ENCODE results near the gene EIPR1. TPM values are rescaled to one million over a fixed set of nuclear protein-coding genes. Genes with fewer than 3 reads are reported as not detected.

The EIPR1 gene
- total and polyA plus RNA-seq, 2 of the 4 experiments (the other 2 are of a cell fraction) = 46.5 to 67.4 TPM

DNA sequence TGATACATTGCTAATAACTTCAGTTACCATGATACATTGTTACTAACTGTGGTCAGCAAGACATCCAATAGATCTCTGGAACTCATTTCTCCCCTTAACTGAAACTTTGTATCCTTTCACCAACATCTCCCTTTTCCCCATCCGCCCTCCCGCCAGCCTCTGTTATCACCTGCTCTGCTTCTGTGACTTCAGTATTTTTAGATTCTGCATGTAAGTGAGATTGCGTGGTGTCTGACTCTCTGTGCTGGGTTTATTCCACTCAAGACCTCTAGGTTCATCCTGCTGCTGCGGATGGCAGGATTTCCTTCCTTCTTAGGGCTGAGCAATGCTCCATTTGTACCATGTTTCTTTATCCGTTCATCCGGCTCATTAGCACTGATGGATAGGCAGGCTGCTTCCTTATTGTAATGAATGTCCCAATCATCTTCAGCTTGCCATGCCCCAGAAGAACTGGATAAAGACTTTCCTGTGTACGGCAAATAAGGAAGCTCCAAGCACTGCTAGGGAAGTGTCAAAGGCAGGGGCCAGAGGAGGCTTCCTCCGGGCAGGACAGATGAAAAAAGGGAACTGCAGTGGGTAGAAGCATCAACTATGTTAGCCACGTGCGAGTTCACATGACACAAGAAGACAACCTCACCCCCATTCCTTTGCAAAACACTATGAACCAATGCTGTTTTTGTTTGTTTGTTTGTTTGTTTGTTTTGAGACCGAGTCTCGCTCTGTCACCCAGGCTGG, 113.4 kb downstream of the EIPR1 start:
- Histone ChIP-seq H3K4ac (ENCODE audit: low read depth, low read length) (no peak overlapping the region), H3K79me1 (ENCODE audit: low read depth in 1 of 2, low read length in 2 of 2) (peaks cover 3 to 6% of the 10 kb centered on the region in 2 experiments; a peak in 3 of 4 replicates), H3K4me3 (ENCODE audit: insufficient read depth, low read depth, low read length) (no peak overlapping the region), H3K4me2 (ENCODE audit: low read depth, low read length) (no peak overlapping the region), H2AK5ac (ENCODE audit: low read depth, low read length) (no peak overlapping the region), H3K14ac (replicated peaks; ENCODE audit: low read depth, low read length) (no peak overlapping the region), H3K23ac (ENCODE audit: low read depth, low read length) (no peak overlapping the region), H4K5ac (ENCODE audit: low read depth, low read length) (no peak overlapping the region), H2BK5ac (ENCODE audit: low read depth, low read length, poor library complexity, severe bottlenecking) (no peak overlapping the region), H2BK15ac (ENCODE audit: low read depth, low read length) (no peak overlapping the region), H3K18ac (ENCODE audit: low read depth, low read length) (no peak overlapping the region), H4K91ac (ENCODE audit: insufficient read depth, low read depth, low read length) (no peak overlapping the region), H3K36me3 (ENCODE audit: control insufficient read depth, insufficient read depth, low read length) (no peaks in the 10 kb centered on the region), H3K4me1 (ENCODE audit: control insufficient read depth, insufficient read depth, low read length) (no peaks in the 10 kb centered on the region), H2BK20ac (ENCODE audit: low read depth, low read length) (no peak overlapping the region), H2AFZ (replicated peaks; ENCODE audit: low read length, poor library complexity) (no peak overlapping the region), H4K20me1 (ENCODE audit: insufficient read depth, low read length) (no peaks in the 10 kb centered on the region; the same call in 1 of the 2 replicates), H4K8ac (ENCODE audit: low read depth in 2 of 2, low read length in 2 of 2) (no peak overlapping the region), H3K9me3 (ENCODE audit: control insufficient read depth, insufficient read depth, low read length) (no peaks in the 10 kb centered on the region), H2BK120ac (ENCODE audit: low read depth, low read length) (no peak overlapping the region), H2AK9ac (replicated peaks; ENCODE audit: low read depth, low read length, poor library complexity) (no peak overlapping the region), H3K9me1 (ENCODE audit: insufficient read depth, low read length) (peaks cover 6% of the 10 kb centered on the region; the same call in 1 of the 2 replicates), H3K9ac (ENCODE audit: low read depth, low read length) (no peak overlapping the region), H3K56ac (ENCODE audit: extremely low read depth, insufficient read depth, low read length) (no peak overlapping the region), H3K27me3 (ENCODE audit: control insufficient read depth, insufficient read depth, low read length) (no peaks in the 10 kb centered on the region), H3K27ac (ENCODE audit: insufficient read depth, low read length) (no peak overlapping the region)
- ATAC-seq (ENCODE audit: low read depth) = no peak
- dilution Hi-C loops (cut with HindIII; ENCODE audit: low sequenced_read_pairs, unreplicated experiment) (no loop called here), intact Hi-C loops (cut with micrococcal nuclease) (no loop called here), in situ Hi-C loops (cut with MboI; ENCODE audit: low sequenced_read_pairs) (no loop called here)
- no peak for DNase-seq
- CTCF ChIA-PET = no interaction called here
- WGBS, 2 experiments (ENCODE audit: extremely low coverage in 2 of 2, insufficient read length in 1 of 2) = 88% methylated on average over 3 of the region's 12 CpGs; no CpG with 5 or more reads in 1 of the 2 experiments
- TF ChIP-seq BHLHE40 (IDR thresholded peaks at IDR 0.05; ENCODE audit: low read depth, low read length) (no peak), MAZ (IDR thresholded peaks at IDR 0.05; ENCODE audit: borderline replicate concordance, low read depth, low read length) (no peak), MXI1 (IDR thresholded peaks at IDR 0.05; ENCODE audit: borderline replicate concordance, low read depth, low read length) (no peak), SMC3 (IDR thresholded peaks at IDR 0.05; ENCODE audit: low read depth, low read length) (no peak), POLR2A (IDR thresholded peaks at IDR 0.05; ENCODE audit: low read depth, low read length) (no peak), RCOR1 (IDR thresholded peaks at IDR 0.05; ENCODE audit: insufficient replicate concordance, low read length) (no peak), RFX5 (IDR thresholded peaks at IDR 0.05; ENCODE audit: low read depth, low read length) (no peak), CHD1 (IDR thresholded peaks at IDR 0.05; ENCODE audit: low read depth, low read length) (no peak)
- TF ChIP-seq, protein P1, sequence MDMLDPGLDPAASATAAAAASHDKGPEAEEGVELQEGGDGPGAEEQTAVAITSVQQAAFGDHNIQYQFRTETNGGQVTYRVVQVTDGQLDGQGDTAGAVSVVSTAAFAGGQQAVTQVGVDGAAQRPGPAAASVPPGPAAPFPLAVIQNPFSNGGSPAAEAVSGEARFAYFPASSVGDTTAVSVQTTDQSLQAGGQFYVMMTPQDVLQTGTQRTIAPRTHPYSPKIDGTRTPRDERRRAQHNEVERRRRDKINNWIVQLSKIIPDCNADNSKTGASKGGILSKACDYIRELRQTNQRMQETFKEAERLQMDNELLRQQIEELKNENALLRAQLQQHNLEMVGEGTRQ (IDR thresholded peaks at IDR 0.05; ENCODE audit: low read depth, low read length) = no peak
- TF ChIP-seq, protein P2, sequence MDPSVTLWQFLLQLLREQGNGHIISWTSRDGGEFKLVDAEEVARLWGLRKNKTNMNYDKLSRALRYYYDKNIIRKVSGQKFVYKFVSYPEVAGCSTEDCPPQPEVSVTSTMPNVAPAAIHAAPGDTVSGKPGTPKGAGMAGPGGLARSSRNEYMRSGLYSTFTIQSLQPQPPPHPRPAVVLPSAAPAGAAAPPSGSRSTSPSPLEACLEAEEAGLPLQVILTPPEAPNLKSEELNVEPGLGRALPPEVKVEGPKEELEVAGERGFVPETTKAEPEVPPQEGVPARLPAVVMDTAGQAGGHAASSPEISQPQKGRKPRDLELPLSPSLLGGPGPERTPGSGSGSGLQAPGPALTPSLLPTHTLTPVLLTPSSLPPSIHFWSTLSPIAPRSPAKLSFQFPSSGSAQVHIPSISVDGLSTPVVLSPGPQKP (IDR thresholded peaks at IDR 0.05; ENCODE audit: borderline replicate concordance, low read depth, low read length) = no peak
- BruUV-seq (replicated peaks) = no TSS peak
- POLR2A ChIA-PET (ENCODE audit: unreplicated experiment) = no interaction called here

All from IMR-90 (cell line).